ENCODE measurements around the gene CFLAR.

CFLAR gene

DNA sequence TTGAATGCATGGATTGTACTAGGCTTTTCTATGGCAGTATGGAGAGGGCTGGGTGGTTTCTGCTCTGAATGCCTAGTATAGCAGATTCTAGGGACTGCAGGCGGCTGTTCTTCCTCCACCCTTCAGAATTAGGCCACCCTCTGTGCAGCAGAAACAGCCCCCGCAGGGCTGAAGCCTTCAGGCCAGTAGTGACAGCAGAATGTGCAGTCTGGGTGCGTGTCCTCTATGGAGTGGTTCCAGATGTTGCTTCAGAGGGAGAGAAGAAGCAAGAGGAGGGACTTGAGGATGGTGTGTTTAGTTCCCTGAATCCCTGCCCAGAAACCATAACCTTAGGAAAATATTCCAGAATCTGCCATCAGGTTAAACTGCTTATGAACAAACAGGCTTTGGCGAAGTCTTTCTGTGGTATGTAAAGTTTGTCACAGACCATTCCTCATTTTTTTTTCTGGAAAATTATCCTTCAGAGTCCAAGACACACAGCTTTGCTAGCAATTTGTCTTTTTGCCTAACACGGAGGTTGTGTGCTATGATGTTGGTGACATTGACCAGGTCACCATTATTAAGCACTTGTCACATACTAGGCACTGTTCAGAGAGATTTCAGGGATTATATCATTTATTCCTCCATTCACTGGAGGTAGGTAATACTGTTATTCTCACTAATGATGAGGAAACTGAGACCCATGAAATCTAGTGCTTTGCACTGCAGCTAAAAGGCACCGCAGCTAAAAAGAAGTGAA is 88.1 kb downstream of the CFLAR start:
- H3K27ac ChIP-seq (ENCODE audit: low read depth, low read length), result no peak overlapping the region
- H3K36me3 ChIP-seq (ENCODE audit: control insufficient read depth in 5 of 5, insufficient read depth in 5 of 5, low read length in 5 of 5), result peaks cover 0 to 25% (median 14%) of the 10 kb centered on the region in 5 donors
- H3K9me3 ChIP-seq (ENCODE audit: control insufficient read depth in 5 of 5, low read length in 5 of 5), result no peaks in the 10 kb centered on the region
- no peaks in the 10 kb centered on the region for H3K27me3 ChIP-seq (ENCODE audit: control insufficient read depth in 5 of 5, insufficient read depth in 4 of 5, low read length in 5 of 5)
- no peak overlapping the region for H3K9ac ChIP-seq (ENCODE audit: low read length in 5 of 5)
- H3K4me1 ChIP-seq (ENCODE audit: control insufficient read depth in 5 of 5, insufficient read depth in 5 of 5, low read length in 5 of 5), result peaks cover 0 to 7% (median 4%) of the 10 kb centered on the region in 5 donors
- no peak overlapping the region for H3K4me3 ChIP-seq (ENCODE audit: low read depth in 1 of 5, low read length in 5 of 5)

DNA sequence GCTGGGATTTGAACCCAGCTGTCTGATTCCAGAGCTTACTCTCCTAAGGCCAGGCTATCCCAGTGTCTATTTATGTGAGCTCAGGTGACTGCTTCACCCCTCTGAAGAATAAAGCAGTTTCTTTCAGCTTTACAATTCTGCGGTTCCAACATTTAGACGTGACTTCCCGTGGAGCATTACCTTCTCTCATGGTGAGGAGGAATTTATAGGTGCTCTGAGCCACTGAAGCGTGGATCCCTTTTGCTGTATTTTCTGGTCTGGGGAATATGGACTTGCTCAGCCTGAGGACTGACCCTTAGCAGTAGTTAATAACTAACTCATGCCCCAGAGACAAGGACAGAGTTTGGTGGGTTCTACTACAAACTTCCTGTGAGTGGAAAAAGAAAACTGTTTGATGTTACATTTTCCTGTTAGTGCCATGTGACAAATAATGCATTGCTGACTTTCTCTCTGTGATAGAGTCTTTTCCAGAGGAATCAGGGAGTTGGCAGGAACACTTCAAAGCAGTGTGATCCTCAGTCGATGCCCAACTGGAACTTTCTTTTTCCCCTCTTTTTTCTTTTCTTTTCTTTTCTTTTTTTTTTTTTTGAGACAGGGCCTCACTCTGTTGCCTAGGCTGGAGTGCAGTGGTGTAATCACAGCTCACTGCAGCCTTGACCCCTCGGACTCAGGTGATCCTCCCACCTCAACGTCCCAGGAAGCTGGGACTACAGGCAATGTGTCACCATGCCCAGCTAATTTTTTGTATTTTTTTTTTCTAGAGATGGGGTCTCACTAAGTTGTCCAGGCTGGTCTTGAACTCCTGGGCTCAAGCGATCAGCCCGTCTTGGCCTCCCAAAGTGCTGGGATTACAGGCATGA is 88.9 kb downstream of the CFLAR start:
- Histone ChIP-seq H3K27me3 (ENCODE audit: control insufficient read depth in 5 of 5, insufficient read depth in 4 of 5, low read length in 5 of 5) (no peaks in the 10 kb centered on the region), H3K9ac (ENCODE audit: low read length in 5 of 5) (no peak overlapping the region), H3K4me3 (ENCODE audit: low read depth in 1 of 5, low read length in 5 of 5) (no peak overlapping the region), H3K36me3 (ENCODE audit: control insufficient read depth in 5 of 5, insufficient read depth in 5 of 5, low read length in 5 of 5) (peaks cover 0 to 29% (median 21%) of the 10 kb centered on the region in 5 donors), H3K4me1 (ENCODE audit: control insufficient read depth in 5 of 5, insufficient read depth in 5 of 5, low read length in 5 of 5) (peaks cover 0 to 15% (median 8%) of the 10 kb centered on the region in 5 donors), H3K9me3 (ENCODE audit: control insufficient read depth in 5 of 5, low read length in 5 of 5) (no peaks in the 10 kb centered on the region), H3K27ac (ENCODE audit: low read depth, low read length) (no peak overlapping the region)

DNA sequence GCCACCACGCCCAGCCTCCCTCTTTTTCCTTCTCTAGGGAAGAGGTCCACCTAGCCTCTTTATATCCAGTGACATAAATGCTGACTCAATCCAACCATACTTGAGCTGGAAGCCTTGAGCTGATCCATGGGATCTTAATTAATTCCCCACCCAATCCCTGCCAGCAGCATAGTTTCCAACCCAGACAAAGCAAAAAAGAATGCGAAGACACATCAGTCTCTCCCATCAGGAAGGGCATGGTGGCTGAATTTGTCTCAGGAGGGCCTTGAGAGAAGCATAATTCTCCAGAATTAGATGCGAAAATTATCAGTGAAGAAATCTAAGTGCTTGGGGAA is 89.5 kb downstream of the CFLAR start:
- Histone ChIP-seq H3K27me3 (ENCODE audit: control insufficient read depth in 5 of 5, insufficient read depth in 4 of 5, low read length in 5 of 5) (no peaks in the 10 kb centered on the region), H3K36me3 (ENCODE audit: control insufficient read depth in 5 of 5, insufficient read depth in 5 of 5, low read length in 5 of 5) (peaks cover 0 to 30% (median 19%) of the 10 kb centered on the region in 5 donors), H3K9ac (ENCODE audit: low read length in 5 of 5) (no peak overlapping the region), H3K9me3 (ENCODE audit: control insufficient read depth in 5 of 5, low read length in 5 of 5) (no peaks in the 10 kb centered on the region), H3K4me1 (ENCODE audit: control insufficient read depth in 5 of 5, insufficient read depth in 5 of 5, low read length in 5 of 5) (peaks cover 0 to 17% (median 8%) of the 10 kb centered on the region in 5 donors), H3K4me3 (ENCODE audit: low read depth in 1 of 5, low read length in 5 of 5) (no peak overlapping the region), H3K27ac (ENCODE audit: low read depth, low read length) (no peak overlapping the region)

DNA sequence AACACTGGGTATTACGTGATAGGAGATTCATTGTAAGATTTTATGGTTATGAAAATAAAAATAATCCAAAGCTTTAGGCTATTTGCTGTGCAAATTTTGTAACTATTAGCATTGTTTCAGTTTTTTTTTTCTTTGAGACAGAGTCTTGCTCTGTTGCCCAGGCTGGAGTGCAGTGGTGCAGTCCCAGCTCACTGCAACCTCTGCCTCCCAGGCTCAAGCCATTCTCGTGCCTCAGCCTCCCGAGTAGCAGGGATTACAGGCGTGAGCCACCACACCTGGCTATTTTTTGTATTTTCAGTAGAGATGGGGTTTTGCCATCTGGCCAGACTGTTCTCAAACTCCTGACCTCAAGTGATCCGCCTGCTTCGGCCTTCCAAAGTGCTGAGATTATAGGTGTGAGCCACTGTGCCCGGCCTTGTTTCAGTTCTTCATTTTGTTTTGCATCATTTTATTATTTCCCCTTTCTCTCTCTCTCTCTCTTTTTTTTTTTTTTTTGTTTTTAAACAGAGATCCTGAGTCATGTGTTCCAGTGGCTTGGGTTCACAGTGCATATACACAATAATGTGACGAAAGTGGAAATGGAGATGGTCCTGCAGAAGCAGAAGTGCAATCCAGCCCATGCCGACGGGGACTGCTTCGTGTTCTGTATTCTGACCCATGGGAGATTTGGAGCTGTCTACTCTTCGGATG is 92.7 kb downstream of the CFLAR start:
- no peak overlapping the region for H3K4me3 ChIP-seq (ENCODE audit: low read depth in 1 of 5, low read length in 5 of 5)
- no peaks in the 10 kb centered on the region for H3K27me3 ChIP-seq (ENCODE audit: control insufficient read depth in 5 of 5, insufficient read depth in 4 of 5, low read length in 5 of 5)
- H3K36me3 ChIP-seq (ENCODE audit: control insufficient read depth in 5 of 5, insufficient read depth in 5 of 5, low read length in 5 of 5), result peaks cover 0 to 28% (median 16%) of the 10 kb centered on the region in 5 donors
- H3K4me1 ChIP-seq (ENCODE audit: control insufficient read depth in 5 of 5, insufficient read depth in 5 of 5, low read length in 5 of 5), result peaks cover 0 to 23% (median 7%) of the 10 kb centered on the region in 5 donors
- no peak overlapping the region for H3K9ac ChIP-seq (ENCODE audit: low read length in 5 of 5)
- no peak overlapping the region for H3K27ac ChIP-seq (ENCODE audit: low read depth, low read length)
- H3K9me3 ChIP-seq (ENCODE audit: control insufficient read depth in 5 of 5, low read length in 5 of 5), result no peaks in the 10 kb centered on the region

- H3K4me1 ChIP-seq (ENCODE audit: control insufficient read depth in 5 of 5, insufficient read depth in 5 of 5, low read length in 5 of 5), result peaks cover 0 to 33% (median 2%) of the 10 kb centered on the region in 5 donors
- H3K9ac ChIP-seq (ENCODE audit: low read length in 5 of 5), result no peak overlapping the region
- H3K27me3 ChIP-seq (ENCODE audit: control insufficient read depth in 5 of 5, insufficient read depth in 4 of 5, low read length in 5 of 5), result no peaks in the 10 kb centered on the region
- H3K36me3 ChIP-seq (ENCODE audit: control insufficient read depth in 5 of 5, insufficient read depth in 5 of 5, low read length in 5 of 5), result peaks cover 3 to 27% (median 15%) of the 10 kb centered on the region in 5 donors
- H3K27ac ChIP-seq (ENCODE audit: low read depth, low read length), result no peak overlapping the region
- H3K9me3 ChIP-seq (ENCODE audit: control insufficient read depth in 5 of 5, low read length in 5 of 5), result no peaks in the 10 kb centered on the region
- H3K4me3 ChIP-seq (ENCODE audit: low read depth in 1 of 5, low read length in 5 of 5), result no peak overlapping the region
Measured at GRCh38 chr2:201215963-201216362, 100.0 kb downstream of the CFLAR start.

DNA sequence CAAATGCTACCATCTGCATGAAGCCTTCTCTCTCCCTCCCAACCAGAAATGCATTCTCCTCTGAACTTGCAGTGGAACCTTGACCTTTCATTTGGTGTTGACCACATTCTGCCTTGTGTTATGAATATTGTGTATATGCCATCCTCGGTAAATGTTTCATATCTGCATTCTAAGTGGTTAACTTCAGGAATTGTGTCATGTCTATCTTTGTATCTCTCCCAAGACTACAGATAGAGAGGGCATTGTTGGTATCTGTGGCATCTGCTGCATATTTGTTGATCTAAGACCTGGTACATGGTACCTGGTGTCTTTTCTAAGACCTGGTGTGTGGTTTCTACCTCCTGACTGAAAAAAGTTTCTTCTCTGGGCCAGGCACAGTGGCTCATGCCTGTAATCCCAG is 101.0 kb downstream of the CFLAR start:
- H3K36me3 ChIP-seq (ENCODE audit: control insufficient read depth in 5 of 5, insufficient read depth in 5 of 5, low read length in 5 of 5), result peaks cover 3 to 27% (median 15%) of the 10 kb centered on the region in 5 donors
- no peaks in the 10 kb centered on the region for H3K9me3 ChIP-seq (ENCODE audit: control insufficient read depth in 5 of 5, low read length in 5 of 5)
- peaks cover 0 to 26% (median 2%) of the 10 kb centered on the region in 5 donors for H3K4me1 ChIP-seq (ENCODE audit: control insufficient read depth in 5 of 5, insufficient read depth in 5 of 5, low read length in 5 of 5)
- H3K27ac ChIP-seq (ENCODE audit: low read depth, low read length), result no peak overlapping the region
- H3K4me3 ChIP-seq (ENCODE audit: low read depth in 1 of 5, low read length in 5 of 5), result no peak overlapping the region
- H3K27me3 ChIP-seq (ENCODE audit: control insufficient read depth in 5 of 5, insufficient read depth in 4 of 5, low read length in 5 of 5), result no peaks in the 10 kb centered on the region
- no peak overlapping the region for H3K9ac ChIP-seq (ENCODE audit: low read length in 5 of 5)

DNA sequence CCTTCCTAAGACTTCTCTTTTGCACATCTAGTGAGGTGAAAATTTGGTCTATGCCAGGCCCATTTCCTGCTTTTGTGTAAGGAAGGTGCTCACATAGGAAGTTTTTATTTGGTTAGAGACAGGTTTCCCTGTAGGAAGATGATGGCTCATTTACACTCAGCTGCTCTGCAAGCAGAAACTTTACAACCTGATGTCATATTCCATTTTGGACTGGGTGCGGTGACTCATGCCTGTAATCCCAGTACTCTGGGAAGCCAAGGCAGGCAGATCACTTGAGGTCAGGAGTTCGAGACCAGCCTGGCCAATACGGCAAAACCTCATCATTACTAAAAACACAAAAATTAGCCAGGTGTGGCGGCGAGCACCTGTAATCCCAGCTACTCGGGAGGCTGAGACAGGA is 102.8 kb downstream of the CFLAR start:
- H3K9ac ChIP-seq (ENCODE audit: low read length in 5 of 5), result no peak overlapping the region
- H3K4me1 ChIP-seq (ENCODE audit: control insufficient read depth in 5 of 5, insufficient read depth in 5 of 5, low read length in 5 of 5), result peaks cover 0 to 26% (median 2%) of the 10 kb centered on the region in 5 donors
- H3K27me3 ChIP-seq (ENCODE audit: control insufficient read depth in 5 of 5, insufficient read depth in 4 of 5, low read length in 5 of 5), result no peaks in the 10 kb centered on the region
- H3K9me3 ChIP-seq (ENCODE audit: control insufficient read depth in 5 of 5, low read length in 5 of 5), result no peaks in the 10 kb centered on the region
- H3K27ac ChIP-seq (ENCODE audit: low read depth, low read length), result peak overlapping the region; percentile 38
- no peak overlapping the region for H3K4me3 ChIP-seq (ENCODE audit: low read depth in 1 of 5, low read length in 5 of 5)
- peaks cover 3 to 27% (median 15%) of the 10 kb centered on the region in 5 donors for H3K36me3 ChIP-seq (ENCODE audit: control insufficient read depth in 5 of 5, insufficient read depth in 5 of 5, low read length in 5 of 5)

DNA sequence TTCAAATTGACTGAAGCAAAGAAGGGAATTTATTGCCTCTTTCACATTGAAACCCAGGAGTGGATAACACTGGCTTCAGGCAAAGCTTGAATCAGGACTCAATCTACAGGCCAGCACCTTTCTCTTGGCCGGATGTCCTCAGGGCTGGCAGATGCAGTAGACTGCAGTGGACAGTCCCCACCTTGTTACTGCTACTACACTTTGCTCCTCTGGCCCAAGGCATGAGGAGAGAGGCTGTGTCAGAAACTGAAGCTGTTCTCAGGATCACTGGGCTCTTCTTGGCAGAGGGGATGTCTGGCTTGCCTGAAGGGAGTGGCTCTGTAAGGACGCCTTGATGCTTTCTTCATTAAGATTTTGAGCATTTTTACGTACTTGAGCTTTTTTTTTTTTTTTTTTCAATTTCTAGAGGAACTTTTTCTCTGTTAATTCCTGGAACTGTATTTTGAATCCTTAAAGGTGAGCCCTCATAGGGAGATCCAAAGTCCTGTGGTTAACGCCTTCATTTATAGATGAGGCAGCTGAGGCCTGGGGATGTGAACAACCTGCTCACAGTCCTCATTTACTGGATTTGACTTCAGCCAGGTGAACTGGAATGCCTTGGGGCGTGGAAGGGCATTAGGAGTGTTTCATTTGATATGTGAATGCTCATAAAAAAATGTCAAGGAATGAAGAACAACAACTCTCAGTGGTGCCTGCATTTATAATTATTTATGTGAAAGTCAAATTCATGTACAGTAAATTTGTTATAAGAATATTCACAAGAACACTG is 103.5 kb downstream of the CFLAR start:
- H3K27ac ChIP-seq (ENCODE audit: low read depth, low read length), result peak overlapping the region; percentile 38
- peak overlapping the region in 1 of 5 donors; percentile 39 for H3K9ac ChIP-seq (ENCODE audit: low read length in 5 of 5)

DNA sequence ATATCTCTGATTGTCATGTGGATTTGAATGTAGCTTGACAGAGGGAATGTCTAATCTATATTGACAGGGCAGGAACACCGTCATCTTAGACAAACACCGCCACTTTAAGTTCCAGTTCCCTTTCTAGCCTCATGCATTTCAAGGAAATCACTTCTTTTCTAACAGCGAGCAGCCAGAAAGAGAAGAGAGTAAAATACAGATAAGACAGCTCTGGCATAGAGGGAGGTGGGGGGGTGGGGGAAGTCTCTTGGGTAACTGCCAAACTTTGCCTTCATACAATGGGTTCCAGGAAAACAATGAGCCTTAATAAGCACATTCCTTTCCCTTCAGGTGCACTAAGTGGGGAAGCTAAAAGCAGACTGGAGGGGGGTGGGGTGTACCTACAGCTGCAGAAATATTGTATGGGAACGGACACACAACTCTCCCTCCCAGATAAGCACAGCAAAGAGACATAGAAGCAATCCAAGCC is 104.2 kb downstream of the CFLAR start:
- Histone ChIP-seq H3K9ac (ENCODE audit: low read length in 5 of 5) (no peak overlapping the region), H3K4me3 (ENCODE audit: low read depth in 1 of 5, low read length in 5 of 5) (no peak overlapping the region), H3K27ac (ENCODE audit: low read depth, low read length) (peak overlapping the region; percentile 38), H3K4me1 (ENCODE audit: control insufficient read depth in 5 of 5, insufficient read depth in 5 of 5, low read length in 5 of 5) (peaks cover 0 to 26% (median 2%) of the 10 kb centered on the region in 5 donors), H3K9me3 (ENCODE audit: control insufficient read depth in 5 of 5, low read length in 5 of 5) (no peaks in the 10 kb centered on the region), H3K36me3 (ENCODE audit: control insufficient read depth in 5 of 5, insufficient read depth in 5 of 5, low read length in 5 of 5) (peaks cover 3 to 27% (median 15%) of the 10 kb centered on the region in 5 donors), H3K27me3 (ENCODE audit: control insufficient read depth in 5 of 5, insufficient read depth in 4 of 5, low read length in 5 of 5) (no peaks in the 10 kb centered on the region)

More for the DNA sequence above, 103.5 kb downstream of the CFLAR start:
- Histone ChIP-seq H3K4me1 (ENCODE audit: control insufficient read depth in 5 of 5, insufficient read depth in 5 of 5, low read length in 5 of 5) (peaks cover 0 to 26% (median 2%) of the 10 kb centered on the region in 5 donors), H3K9me3 (ENCODE audit: control insufficient read depth in 5 of 5, low read length in 5 of 5) (no peaks in the 10 kb centered on the region), H3K36me3 (ENCODE audit: control insufficient read depth in 5 of 5, insufficient read depth in 5 of 5, low read length in 5 of 5) (peaks cover 3 to 27% (median 15%) of the 10 kb centered on the region in 5 donors), H3K27me3 (ENCODE audit: control insufficient read depth in 5 of 5, insufficient read depth in 4 of 5, low read length in 5 of 5) (no peaks in the 10 kb centered on the region), H3K4me3 (ENCODE audit: low read depth in 1 of 5, low read length in 5 of 5) (no peak overlapping the region)
